Epithelial cell of proximal tubule (primary cell): ENCODE results near the gene SLC25A23. TPM values are rescaled to one million over a fixed set of nuclear protein-coding genes. Genes with fewer than 3 reads are reported as not detected.
A peak's percentile ranks its signal among the peaks of the same experiment; 100 is the strongest.
"Not testable (repeated sequence)": the region's sequence is repeated elsewhere in the genome, so short reads cannot be mapped to it uniquely, and the experiment has no call there.

Experiments used
- DNase-seq: peaks from one replicate; pipeline ENCODE4 v3.0.0-alpha.2; 2011; ENCODE audit warnings: low read depth
- H3K4me3 ChIP-seq: 2 replicates; pipeline ENCODE4 v1.5.1; 2011; ENCODE audit warnings: low read depth, mild to moderate bottlenecking, low read length
- total RNA-seq: library from RNA; depleted of rRNA; stranded (reverse); fragments of >200 nt; gene quantifications from 2 replicates; pipeline ENCODE4 v1.2.3, GENCODE V29; 2015
- TF ChIP-seq, protein P1 (sequence below): conservative IDR thresholded peaks from 2 replicates; pipeline ENCODE4 v1.5.1; 2012; ENCODE audit warnings: low read depth, mild to moderate bottlenecking, low read length

The SLC25A23 gene
- 34.1 and 53.1 TPM in 2 replicates for total RNA-seq

DNA sequence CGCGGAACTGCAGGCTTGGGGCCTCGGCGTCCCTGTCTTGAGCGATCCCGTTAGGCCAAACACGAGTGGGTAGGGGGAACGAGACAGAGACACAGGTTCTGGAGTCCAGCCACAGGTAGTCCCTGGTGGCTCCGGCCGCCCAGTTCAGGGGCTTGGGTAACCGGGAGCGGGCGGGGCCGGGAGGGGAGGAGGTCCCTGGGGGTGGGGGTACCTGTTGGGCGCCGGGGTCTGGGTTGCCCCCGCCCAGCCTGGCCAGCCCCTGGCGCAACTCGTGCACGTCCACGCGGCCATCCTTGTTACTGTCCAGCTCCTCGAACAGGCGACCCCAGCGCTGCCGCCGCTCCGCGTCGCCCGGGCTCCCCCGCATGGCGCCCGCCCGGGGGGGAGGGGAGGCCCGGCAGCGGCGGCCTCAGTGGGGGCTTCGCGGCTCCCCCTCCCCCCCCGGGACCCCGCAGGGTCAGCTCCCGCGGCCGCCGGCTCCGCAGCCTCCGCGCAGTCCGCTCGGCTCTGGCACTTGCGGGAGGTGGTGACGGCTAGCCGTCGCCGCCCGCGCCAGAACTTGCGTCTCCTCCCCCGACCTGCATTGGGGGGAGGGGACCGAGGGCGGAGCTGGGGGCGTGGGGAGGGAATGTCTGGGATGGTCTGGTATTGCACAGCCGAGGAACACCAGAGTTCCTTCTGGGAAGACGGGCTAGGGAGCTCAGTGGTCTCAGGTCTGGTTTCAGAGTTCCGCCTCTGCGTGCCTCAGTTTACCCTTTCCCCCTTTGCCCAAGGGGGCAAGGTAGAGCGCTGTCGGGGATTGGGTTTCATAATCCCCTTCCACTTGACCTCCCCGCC, at the start of gene SLC25A23:
Gene SLC25A23 (minus strand): TSS at position 531 of the 837 bp plus-strand sequence. CDS start 164 bp downstream, at position 367.
- H3K4me3 ChIP-seq = peak within 1 kb of the TSS; percentile 83
- TF ChIP-seq, protein P1, sequence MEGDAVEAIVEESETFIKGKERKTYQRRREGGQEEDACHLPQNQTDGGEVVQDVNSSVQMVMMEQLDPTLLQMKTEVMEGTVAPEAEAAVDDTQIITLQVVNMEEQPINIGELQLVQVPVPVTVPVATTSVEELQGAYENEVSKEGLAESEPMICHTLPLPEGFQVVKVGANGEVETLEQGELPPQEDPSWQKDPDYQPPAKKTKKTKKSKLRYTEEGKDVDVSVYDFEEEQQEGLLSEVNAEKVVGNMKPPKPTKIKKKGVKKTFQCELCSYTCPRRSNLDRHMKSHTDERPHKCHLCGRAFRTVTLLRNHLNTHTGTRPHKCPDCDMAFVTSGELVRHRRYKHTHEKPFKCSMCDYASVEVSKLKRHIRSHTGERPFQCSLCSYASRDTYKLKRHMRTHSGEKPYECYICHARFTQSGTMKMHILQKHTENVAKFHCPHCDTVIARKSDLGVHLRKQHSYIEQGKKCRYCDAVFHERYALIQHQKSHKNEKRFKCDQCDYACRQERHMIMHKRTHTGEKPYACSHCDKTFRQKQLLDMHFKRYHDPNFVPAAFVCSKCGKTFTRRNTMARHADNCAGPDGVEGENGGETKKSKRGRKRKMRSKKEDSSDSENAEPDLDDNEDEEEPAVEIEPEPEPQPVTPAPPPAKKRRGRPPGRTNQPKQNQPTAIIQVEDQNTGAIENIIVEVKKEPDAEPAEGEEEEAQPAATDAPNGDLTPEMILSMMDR = no peak
- peak; percentile 18 for DNase-seq

DNA sequence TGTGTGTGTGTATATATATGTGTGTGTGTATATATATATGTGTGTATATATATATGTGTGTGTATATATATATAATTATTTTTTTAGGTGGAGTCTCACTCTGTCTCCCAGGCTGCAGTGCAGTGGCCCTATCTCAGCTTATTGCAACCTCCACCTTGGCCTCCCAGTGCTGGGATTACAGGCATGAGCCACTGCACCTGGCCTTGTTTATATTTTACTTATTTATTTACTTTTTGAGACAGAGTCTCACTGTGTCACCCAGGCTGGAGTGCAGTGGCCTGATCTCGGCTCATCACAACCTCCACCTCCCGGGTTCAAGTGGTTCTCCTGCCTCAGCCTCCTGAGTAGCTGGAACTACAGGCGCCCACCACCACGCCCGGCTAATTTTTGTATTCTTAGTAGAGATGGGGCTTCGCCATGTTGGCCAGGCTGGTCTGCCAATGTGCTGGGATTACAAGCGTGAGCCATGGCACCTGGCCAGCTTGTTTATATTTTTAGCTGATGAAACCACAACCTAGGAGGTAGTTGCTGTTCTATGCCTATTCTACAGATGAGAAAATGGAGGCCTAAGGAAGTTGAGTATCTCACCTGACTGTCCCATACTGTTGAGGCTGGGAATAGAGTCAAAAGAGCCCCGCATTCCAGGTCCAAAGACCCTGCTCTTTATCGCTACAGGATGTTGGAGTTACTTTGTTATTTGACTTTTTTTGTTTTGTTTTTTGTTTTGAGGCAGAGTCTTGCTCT, 48.6 kb upstream of the SLC25A23 start:
- not testable (repeated sequence) for DNase-seq, H3K4me3 ChIP-seq

DNA sequence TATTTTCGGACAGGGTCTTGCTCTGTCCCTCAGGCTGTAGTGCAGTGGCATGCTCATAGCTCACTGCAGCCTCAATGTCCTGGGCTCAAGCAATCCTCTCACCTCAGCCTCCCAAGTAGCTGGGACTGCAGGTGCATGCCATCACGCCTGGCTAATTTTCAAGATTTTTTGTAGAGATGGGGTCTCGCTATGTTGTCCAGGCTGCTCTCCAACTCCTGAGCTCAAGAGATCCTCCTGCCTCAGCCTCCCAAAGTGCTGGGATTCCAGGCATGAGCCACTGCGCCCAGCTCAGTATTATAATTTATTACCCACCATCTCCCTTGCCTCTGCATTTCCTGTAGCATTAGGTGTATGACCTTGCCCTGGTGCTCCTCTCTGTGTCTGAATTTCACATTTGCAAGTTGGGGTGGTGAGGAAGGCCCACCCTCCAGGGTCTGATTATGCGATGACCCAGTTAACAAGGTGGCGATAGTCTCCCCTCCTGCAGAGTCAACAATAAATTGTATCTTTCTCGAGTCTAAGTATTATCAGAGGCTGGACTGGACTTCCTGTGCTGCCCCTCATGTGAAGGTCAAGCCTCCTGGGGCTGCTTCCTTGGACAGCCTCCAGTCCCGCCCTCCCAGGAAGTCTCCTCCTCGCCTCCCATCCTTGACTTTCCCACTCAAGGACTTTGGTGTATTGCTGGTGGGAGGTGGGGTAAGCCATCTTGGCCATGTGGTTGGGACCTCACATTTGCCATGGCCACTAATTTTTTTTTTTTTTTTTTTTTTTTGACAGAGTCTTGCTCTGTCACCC, 44.0 kb upstream of the SLC25A23 start:
- TF ChIP-seq, protein P1 = no peak
- no peak overlapping the region for H3K4me3 ChIP-seq
- no peak for DNase-seq

DNA sequence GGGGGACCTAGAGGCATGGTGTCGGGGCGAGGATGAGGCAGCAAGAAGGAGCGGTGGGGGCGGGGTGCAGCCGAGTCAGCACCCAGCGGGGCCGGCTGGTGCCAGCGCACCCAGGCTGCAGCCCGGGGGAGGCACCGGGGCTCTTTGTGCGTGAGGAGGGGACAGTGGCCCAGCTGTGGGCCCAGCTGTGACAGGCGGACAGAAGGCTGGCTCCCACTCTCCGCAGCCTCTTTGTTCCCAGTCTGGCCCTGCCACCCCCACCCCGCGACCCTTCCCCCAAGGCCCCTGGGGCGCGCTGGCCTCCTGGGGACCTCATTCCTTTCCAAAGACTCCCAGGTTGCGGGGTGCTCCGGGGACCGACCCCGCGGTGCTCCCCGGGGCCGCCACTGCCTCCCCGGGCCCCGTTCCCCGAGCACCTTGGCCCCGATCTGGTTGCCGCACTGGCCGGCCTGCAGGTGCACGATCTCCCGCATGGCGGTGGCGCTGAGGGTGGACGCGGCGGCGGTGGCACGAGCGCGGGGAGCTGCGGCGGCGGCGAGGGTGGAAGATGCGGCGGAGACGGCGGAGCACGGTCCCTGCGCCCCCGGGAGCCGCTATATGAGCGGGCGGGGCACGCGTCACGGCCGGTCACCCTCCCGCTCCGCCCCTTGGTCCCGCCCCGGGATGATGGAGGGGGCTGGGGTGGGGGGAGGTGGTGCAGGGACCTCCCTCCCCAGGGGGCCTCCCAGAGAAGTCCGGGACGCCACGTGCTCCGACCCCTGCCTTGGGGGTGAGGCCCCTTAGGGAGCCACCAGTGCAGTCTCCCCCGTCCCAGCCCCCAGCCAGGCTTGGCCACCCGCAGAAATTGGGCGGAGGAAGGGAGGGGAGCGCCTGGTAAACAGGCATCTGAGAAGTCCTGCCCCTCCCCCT, 42.4 kb upstream of the SLC25A23 start, which contains the start of gene TUBB4A:
Gene TUBB4A (minus strand): TSS at position 570 of the 909 bp plus-strand sequence. CDS start 97 bp downstream, at position 473.
- TF ChIP-seq, protein P1 = no peak
- H3K4me3 ChIP-seq = peak within 1 kb of the TSS; percentile 67
- DNase-seq = no peak

DNA sequence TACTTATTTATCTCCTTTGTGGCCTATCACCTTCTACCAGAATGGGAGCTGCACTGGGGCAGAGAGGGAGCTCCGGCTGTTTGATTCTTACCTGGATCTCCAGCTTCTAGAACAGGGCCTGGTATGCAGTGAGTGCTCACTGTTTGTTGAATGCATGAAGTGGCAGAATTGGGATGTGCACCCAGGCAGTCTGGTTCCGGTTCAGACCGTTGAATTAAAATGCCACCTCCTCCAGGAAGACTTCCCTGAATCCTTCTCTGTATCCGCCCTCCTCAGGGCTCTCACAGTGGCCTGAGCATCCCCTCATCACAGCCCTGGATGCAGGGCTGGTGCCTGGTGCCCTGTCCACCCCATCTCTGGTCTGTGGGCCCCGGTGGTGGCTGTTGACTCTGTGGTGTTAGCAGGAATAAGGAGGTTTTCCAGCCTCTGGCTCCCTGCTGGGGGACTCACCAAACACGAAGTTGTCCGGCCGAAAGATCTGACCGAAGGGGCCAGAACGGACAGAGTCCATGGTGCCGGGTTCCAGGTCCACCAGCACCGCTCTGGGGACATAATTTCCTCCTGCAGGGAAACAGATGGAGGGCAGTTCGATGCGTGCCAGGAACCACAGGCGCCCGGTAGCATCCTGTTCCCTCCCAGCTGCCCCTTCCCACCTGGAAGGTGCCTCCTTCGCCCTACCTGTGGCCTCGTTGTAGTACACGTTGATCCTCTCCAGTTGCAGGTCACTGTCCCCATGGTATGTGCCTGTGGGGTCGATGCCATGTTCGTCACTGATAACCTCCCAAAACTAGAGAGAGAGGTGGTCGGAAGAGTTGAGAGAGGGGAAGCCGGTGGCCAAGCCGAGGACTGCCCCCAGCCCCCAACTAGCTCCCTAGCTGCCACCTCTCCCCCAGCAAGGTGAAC, 41.5 kb upstream of the SLC25A23 start:
- TF ChIP-seq, protein P1 = no peak
- DNase-seq = no peak
- peak overlapping the region; percentile 67 for H3K4me3 ChIP-seq
